ENCODE measurements around the gene RIMBP2. TPM values are rescaled to one million over a fixed set of nuclear protein-coding genes. Genes with fewer than 3 reads are reported as not detected.

The RIMBP2 gene
- polyA plus RNA-seq, 1 of the 3 experiments (the other 2 are of a cell fraction) = 0.90 TPM

GRCh38 chr12:130474599-130475269 lies 241.4 kb downstream of the RIMBP2 start:
- ChIA-PET CTCF (interaction anchor here (1.7 kb wide), 1 partner anchor 14 kb away, joined by 10 read pairs; no protein-coding TSS in a partner anchor), POLR2A (no interaction called here)
- H3F3A ChIP-seq (replicated peaks; ENCODE audit: insufficient read depth) = no peaks in the 10 kb centered on the region
- H3K4me3 ChIP-seq (ENCODE audit: low read depth in 2 of 2, low read length in 1 of 2) = no peak overlapping the region
- H3K9me3 ChIP-seq = no peaks in the 10 kb centered on the region
- no peak for TF ChIP-seq USF2 (IDR thresholded peaks at IDR 0.05; ENCODE audit: borderline replicate concordance, low read depth, low read length)
- TF ChIP-seq TEAD4 (IDR thresholded peaks at IDR 0.05; ENCODE audit: borderline replicate concordance, insufficient read depth) = no peak
- TF ChIP-seq MEF2A (IDR thresholded peaks at IDR 0.05; ENCODE audit: borderline replicate concordance, low read depth) = no peak
- no peak for TF ChIP-seq JUND (IDR thresholded peaks at IDR 0.05)
- TF ChIP-seq EP300 (IDR thresholded peaks at IDR 0.05; ENCODE audit: borderline replicate concordance in 1 of 2, low read depth in 1 of 2, low read length in 1 of 2) = no peak
- TF ChIP-seq TAF1 (IDR thresholded peaks at IDR 0.05; ENCODE audit: borderline replicate concordance, low read depth, low read length) = no peak
- no peak for TF ChIP-seq MXI1 (IDR thresholded peaks at IDR 0.05; ENCODE audit: low read depth, low read length)
- no peak for TF ChIP-seq CTCF (IDR thresholded peaks at IDR 0.05)
- TF ChIP-seq SMC3 (IDR thresholded peaks at IDR 0.05; ENCODE audit: low read depth, low read length) = no peak
- TF ChIP-seq IRF3 (IDR thresholded peaks at IDR 0.05; ENCODE audit: low read depth, low read length) = no peak
- no peak for TF ChIP-seq SIN3A (IDR thresholded peaks at IDR 0.05; ENCODE audit: borderline replicate concordance, low read depth, low read length)
- TF ChIP-seq NFIC (IDR thresholded peaks at IDR 0.05; ENCODE audit: borderline replicate concordance) = no peak
- no peak for TF ChIP-seq RFX5 (IDR thresholded peaks at IDR 0.05; ENCODE audit: low read length)
- TF ChIP-seq NRF1 (IDR thresholded peaks at IDR 0.05; ENCODE audit: low read depth, low read length) = no peak
- no peak for TF ChIP-seq GABPA (IDR thresholded peaks at IDR 0.05; ENCODE audit: low read depth)
- TF ChIP-seq RXRA (IDR thresholded peaks at IDR 0.05; ENCODE audit: borderline replicate concordance, low read depth) = no peak
- TF ChIP-seq RCOR1 (IDR thresholded peaks at IDR 0.05; ENCODE audit: low read length) = no peak
- no peaks in the 10 kb centered on the region for H3K9me2 ChIP-seq
- no peaks in the 10 kb centered on the region for H3K79me2 ChIP-seq (ENCODE audit: insufficient read depth)
- no peak overlapping the region for H3K9ac ChIP-seq
- peaks cover 0 to 31% of the 10 kb centered on the region in 2 experiments; a peak in 1 of 4 replicates for H3K4me1 ChIP-seq (ENCODE audit: control insufficient read depth in 1 of 2, insufficient read depth in 2 of 2, low read depth in 1 of 2, low read length in 1 of 2)
- H3K4me2 ChIP-seq = no peak overlapping the region
- H3K27ac ChIP-seq (ENCODE audit: low read depth in 2 of 2, low read length in 1 of 2) = no peak overlapping the region; a peak in 1 of 4 replicates
- H3K27me3 ChIP-seq (ENCODE audit: insufficient read depth) = no peaks in the 10 kb centered on the region
- WGBS (ENCODE audit: low lambda C conversion rate) = 55% methylated on average over 21 of the region's 27 CpGs
- H3K36me3 ChIP-seq (replicated peaks in 1 of 2; ENCODE audit: control insufficient read depth in 1 of 2, insufficient read depth in 2 of 2, low read length in 1 of 2) = no peaks in the 10 kb centered on the region
- H2AFZ ChIP-seq (ENCODE audit: low read depth) = no peak overlapping the region
- no peaks in the 10 kb centered on the region for H4K20me1 ChIP-seq (ENCODE audit: insufficient read depth)
- DNase-seq = no peak

Measured in SK-N-SH (cell line).